Endothelial cell of umbilical vein (primary cell): ENCODE results near the gene FRMD5.

Experiments
- EZH2 ChIP-seq: IDR thresholded peaks from 2 replicates; pipeline ENCODE4 v1.6.1; 2012; ENCODE audit warnings: borderline replicate concordance, low read depth, mild to moderate bottlenecking, moderate library complexity, low read length, inconsistent platforms; ENCODE audit not compliant: severe bottlenecking
- FOS ChIP-seq: IDR thresholded peaks from 2 replicates; pipeline ENCODE4 v1.6.1; 2011; ENCODE audit warnings: mild to moderate bottlenecking, low read length, moderate library complexity, borderline replicate concordance; ENCODE audit not compliant: insufficient read depth
- GATA2 ChIP-seq: IDR thresholded peaks from 2 replicates; pipeline ENCODE4 v1.7.0; 2011; ENCODE audit warnings: low read depth, mild to moderate bottlenecking, moderate library complexity, mixed read lengths, low read length; ENCODE audit not compliant: insufficient read length, insufficient read depth
- JUN ChIP-seq: IDR thresholded peaks from 2 replicates; pipeline ENCODE4 v1.6.1; 2011; ENCODE audit warnings: borderline replicate concordance, low read depth; ENCODE audit not compliant: insufficient read length, insufficient read depth
- POLR2A ChIP-seq: IDR thresholded peaks from 2 replicates; pipeline ENCODE4 v1.6.1; 2012; ENCODE audit warnings: low read depth, mild to moderate bottlenecking, control low read depth, low read length
- POLR2AphosphoS5 ChIP-seq: IDR thresholded peaks from 2 replicates; pipeline ENCODE4 v1.6.1; 2012; ENCODE audit warnings: low read depth, mild to moderate bottlenecking, control low read depth, low read length, moderate library complexity; ENCODE audit not compliant: insufficient read depth
- TF ChIP-seq, protein P1 (sequence below), 2 donors: IDR thresholded peaks; 1 replicate in 1 of 2; 2 replicates in 1 of 2; pipeline ENCODE4 v1.5.1; 2011; ENCODE audit warnings: low read length in 2 of 2, mild to moderate bottlenecking in 2 of 2, moderate library complexity in 2 of 2, control low read depth in 1 of 2, inconsistent platforms in 1 of 2, low read depth in 1 of 2; ENCODE audit not compliant: insufficient read depth in 1 of 2; ENCODE audit errors: extremely low read depth in 1 of 2
- TF ChIP-seq, protein P2 (sequence below): IDR thresholded peaks from 2 replicates; pipeline ENCODE4 v1.6.1; 2011; ENCODE audit not compliant: insufficient read depth, insufficient read length

DNA sequence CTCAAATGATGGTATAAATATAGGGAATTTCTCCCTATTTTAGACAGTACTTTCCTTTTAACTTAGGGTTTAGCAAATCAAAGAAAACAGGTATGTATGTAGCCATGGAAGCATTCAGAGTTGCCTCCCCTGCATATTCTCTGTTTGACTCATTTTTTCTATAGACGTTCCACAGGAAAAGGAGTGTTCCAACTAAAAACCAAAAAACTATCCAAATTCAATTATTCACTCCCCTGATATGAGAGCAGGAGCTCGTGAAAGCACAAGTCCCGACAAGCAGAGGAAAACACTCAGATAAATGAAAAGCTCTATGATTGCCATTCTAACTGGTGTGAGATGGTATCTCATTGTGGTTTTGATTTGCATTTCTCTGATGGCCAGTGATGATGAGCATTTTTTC is 119.5 kb downstream of the FRMD5 start:
- TF ChIP-seq, protein P1, sequence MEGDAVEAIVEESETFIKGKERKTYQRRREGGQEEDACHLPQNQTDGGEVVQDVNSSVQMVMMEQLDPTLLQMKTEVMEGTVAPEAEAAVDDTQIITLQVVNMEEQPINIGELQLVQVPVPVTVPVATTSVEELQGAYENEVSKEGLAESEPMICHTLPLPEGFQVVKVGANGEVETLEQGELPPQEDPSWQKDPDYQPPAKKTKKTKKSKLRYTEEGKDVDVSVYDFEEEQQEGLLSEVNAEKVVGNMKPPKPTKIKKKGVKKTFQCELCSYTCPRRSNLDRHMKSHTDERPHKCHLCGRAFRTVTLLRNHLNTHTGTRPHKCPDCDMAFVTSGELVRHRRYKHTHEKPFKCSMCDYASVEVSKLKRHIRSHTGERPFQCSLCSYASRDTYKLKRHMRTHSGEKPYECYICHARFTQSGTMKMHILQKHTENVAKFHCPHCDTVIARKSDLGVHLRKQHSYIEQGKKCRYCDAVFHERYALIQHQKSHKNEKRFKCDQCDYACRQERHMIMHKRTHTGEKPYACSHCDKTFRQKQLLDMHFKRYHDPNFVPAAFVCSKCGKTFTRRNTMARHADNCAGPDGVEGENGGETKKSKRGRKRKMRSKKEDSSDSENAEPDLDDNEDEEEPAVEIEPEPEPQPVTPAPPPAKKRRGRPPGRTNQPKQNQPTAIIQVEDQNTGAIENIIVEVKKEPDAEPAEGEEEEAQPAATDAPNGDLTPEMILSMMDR (IDR thresholded peaks at IDR 0.05; ENCODE audit: extremely low read depth in 1 of 2, insufficient read depth in 1 of 2, low read depth in 1 of 2, low read length in 2 of 2): no peak
- TF ChIP-seq FOS: no peak
- TF ChIP-seq EZH2: no peak
- TF ChIP-seq, protein P2, sequence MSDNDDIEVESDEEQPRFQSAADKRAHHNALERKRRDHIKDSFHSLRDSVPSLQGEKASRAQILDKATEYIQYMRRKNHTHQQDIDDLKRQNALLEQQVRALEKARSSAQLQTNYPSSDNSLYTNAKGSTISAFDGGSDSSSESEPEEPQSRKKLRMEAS: no peak
- TF ChIP-seq POLR2AphosphoS5: no peak
- TF ChIP-seq JUN: no peak
- no peak for TF ChIP-seq POLR2A
- no peak for TF ChIP-seq GATA2
